HG02885 (cell line): ENCODE measurements around the gene DLG2.

ENCODE experiments used
- ATAC-seq: cut with Tn5 transposase; IDR thresholded peaks from one replicate; pipeline ENCODE4 v1.9.1; 2021; ENCODE audit warnings: mild to moderate bottlenecking; ENCODE audit not compliant: unreplicated experiment, poor library complexity

Gene DLG2

GRCh38 chr11:84273541-84273940 lies 1353.6 kb downstream of the DLG2 start:
- ATAC-seq, result no peak

DNA sequence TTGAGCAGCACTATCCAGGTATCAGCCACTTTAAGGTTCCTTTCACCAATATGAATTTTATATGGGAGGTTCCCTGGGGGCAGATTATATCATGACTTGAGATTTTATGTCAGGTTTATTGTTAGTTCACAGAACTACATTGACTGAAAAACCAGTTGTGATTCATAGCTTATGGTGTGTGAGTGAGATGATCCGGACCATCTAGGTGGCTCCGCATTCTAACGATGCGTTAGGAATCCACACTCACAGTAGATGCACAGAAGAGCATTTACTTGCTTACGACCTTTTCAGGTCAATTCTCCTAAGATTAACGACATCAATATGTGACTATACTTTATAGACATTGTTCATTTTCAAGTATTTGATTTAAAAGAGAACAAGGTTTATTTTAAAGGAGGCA lies 1356.7 kb downstream of the DLG2 start:
- no peak for ATAC-seq

- ATAC-seq, result no peak
Observed at GRCh38 chr11:84264066-84264465, 1363.1 kb downstream of the DLG2 start.

GRCh38 chr11:84261707-84262106 lies 1365.4 kb downstream of the DLG2 start:
- ATAC-seq, result peak; percentile 75

- ATAC-seq, result no peak
Observed at GRCh38 chr11:84260862-84261261, 1366.3 kb downstream of the DLG2 start.

DNA sequence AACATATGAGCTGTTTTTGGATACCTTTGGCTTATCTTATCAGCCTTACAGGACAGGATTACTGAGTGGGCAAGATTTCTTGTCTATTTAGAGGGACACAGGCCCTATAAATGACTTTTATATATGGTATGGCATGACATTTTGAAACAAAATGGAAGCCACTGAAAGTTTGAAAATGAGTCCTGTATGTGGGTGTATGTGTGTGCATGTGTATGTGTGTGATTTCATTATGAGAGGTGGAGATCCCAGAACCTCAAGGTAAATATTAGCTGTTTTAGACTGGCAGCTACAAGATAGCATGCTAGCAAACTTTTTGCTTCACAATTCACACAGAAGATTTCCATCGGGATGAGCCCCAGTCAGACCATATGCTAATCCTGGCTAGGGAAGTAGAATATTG lies 1370.5 kb downstream of the DLG2 start:
- peak; percentile 52 for ATAC-seq

- ATAC-seq, result no peak
Observed at GRCh38 chr11:84255483-84255882, 1371.7 kb downstream of the DLG2 start.

GRCh38 chr11:84250834-84251613 lies 1376.1 kb downstream of the DLG2 start:
- ATAC-seq, result no peak

- peak; percentile 76 for ATAC-seq
Observed at GRCh38 chr11:84249344-84250135, 1377.6 kb downstream of the DLG2 start.

GRCh38 chr11:84247926-84248325 lies 1379.2 kb downstream of the DLG2 start:
- no peak for ATAC-seq

DNA sequence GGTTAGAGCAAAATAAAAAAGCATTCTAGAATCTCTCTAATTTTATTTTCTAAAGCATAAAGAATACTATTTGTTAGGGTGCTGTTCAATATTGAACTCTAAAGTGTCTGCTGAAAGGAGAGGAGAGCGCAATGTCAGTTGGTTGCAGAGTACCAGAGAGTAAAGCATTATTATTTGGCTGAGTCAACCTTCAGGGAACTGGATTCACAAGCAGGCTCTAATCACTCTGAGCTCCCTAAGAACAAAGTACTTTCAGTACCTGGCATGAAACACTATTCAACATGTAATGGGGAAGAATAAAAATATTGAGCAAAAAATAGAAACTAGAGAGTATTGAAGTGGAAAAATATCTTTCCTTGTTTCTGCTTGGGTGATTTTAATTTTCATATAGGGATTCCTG lies 1380.0 kb downstream of the DLG2 start:
- no peak for ATAC-seq

DNA sequence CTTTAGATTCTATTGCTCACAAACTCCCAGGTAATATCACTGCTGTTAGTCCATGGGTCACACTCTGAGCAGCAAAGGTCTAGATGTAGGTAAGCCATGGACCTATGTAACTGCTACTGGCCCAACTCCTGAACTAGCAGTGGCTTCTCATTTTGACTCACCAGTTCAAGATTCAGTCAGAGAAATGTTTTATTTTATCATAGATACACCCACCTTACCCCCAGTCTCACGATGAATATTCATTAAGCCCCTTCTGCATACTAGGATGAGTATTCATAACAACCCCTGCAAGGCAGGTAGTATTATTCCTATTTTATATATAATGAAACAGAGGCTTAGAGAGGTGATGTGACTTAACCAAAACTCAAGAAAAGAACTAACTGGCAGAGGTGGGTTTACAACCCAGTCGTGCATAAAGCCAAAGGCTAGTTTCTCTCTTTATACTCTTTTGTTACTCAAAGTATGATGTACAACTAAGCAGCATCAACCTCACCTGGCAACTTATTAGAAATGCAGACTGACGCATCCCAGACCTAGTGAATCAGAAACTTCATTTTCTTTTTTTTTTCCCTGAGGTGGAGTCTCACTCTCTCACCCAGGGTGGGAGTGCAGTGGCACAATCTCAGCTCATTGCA lies 1383.4 kb downstream of the DLG2 start:
- ATAC-seq, result peak; percentile 83

DNA sequence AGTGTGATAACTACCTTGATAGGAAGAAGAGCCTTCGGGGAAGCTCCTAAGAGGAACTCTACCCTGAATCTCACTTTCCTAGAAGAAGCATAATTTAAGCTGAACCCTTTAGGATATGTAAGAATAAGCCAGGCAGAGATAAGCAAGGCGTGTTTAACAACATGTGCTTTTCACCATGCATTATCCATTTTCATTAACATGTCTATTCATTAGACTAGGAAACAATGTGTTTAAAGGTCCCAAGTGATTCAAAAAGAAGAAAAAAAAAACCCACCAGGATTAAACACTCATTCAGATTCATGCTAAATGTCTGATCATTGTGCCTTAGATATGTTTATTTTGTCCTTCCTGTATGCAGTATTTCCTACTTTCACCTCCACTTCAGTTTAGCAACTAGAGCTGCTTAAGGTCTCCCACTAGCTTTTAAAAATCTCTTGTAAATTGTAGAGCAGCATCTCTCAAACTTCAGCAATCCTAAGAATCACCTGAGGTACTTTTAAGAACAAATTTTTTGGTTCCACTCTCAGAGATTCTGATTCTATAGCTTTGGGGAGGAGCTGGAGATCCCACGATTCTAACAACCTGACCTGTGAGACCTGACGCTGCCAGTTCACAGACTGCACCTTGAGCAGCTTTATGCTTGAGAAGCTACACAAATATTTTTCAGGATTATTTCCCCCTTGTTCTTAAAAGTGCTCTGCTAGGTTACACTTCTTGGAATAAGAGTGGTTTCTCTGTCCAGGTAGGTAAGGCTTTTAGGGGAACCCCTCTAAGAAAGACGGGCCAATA lies 1385.6 kb downstream of the DLG2 start:
- no peak for ATAC-seq

- no peak for ATAC-seq
Observed at GRCh38 chr11:84240847-84241246, 1386.3 kb downstream of the DLG2 start.

DNA sequence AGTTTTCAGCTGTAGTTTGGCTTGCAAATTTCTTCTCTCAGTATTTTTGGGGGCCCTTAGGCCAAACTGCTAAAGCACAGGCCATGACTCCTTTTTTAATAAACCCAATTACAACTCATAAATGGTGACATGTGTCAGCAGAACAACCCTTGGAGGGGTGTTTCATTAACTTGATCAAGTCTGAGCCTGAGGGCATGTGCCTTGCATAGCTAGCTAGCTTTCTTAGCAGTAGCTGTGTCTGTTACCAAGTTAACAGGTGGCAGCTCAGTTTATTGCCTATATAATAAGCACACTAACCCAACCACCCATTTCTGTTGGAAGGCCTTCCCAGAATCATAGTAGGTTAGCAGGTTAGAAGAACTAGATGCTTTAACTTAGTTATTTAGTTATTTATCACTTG lies 1390.7 kb downstream of the DLG2 start:
- ATAC-seq, result no peak

DNA sequence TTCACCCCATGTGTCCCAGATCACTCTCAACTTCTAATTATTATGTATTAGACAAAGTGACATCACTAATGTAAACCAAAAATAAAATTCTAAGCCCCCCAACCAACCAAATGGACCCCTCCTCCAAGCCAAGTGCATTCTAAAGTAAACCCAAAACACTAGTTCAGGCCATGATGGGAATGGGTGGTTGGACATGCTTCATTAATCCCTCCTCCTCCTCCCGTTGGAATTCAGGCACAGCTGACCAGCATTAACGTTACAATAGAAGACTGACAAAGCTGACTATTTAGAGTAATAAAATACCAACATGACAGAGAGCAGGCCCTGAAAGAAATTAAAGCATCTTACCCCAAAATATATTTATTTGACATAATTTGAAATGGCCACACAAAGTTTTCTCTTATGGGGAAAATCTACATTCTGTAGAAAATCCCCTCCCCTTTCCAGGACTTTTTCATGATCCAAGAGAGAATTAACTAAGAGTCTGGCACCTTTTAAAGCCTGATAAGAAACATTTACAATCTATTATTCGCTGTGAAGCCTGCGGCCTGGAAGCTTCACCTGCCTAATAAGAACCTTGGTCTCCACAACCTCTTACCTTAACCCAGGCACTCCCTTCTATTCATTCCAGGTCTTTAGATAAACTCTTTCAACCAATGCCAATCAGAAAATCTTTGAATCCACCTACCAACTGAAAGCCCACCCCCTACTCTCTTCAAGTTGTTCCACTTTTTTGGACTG lies 1392.5 kb downstream of the DLG2 start:
- no peak for ATAC-seq

DNA sequence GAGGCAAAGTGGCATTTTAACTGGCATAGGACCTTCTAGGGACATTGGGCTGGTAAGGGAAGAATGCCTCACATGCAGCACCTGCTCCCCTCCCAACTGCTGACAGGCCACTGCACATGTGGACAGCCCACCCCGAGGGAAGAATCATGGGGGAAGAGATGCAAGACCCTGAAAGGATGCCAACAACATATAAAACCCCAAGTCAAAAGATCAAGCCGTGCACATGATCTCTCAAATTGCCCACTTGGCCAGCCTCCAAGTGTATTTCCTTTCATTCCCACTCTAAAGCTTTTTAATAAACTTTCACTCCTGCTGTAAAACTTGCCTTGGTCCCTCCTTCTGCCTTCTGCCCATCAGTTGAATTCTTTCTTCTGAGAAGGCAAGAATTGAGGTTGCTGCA lies 1393.1 kb downstream of the DLG2 start:
- no peak for ATAC-seq

- ATAC-seq, result no peak
Observed at GRCh38 chr11:84232511-84232910, 1394.6 kb downstream of the DLG2 start.

DNA sequence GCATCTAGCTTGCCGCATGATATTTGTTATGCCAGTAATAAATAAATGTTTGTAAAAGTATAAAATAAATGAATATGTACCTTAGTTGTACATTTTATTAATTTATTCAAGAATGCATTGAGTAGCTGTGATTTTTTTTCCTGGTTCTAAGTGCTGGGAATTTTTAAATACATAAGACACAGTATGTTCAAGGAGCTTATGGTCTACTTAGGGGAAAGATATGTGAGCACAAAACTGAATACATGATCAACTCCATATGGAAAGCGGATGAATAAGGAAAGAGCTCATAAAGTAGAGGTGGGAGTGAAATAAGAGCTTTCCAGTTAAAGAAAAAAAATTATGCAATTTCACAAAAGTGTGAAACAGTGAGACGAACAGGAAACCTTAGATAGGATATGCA lies 1396.7 kb downstream of the DLG2 start:
- ATAC-seq, result no peak
